ENCODE measurements around the gene HNRNPUL1.

The HNRNPUL1 gene

GRCh38 chr19:41320568-41320967, 56.4 kb downstream of the HNRNPUL1 start:
- no peak for TF ChIP-seq CTCF (IDR thresholded peaks at IDR 0.05; ENCODE audit: low read depth, low read length)
- in situ Hi-C loops (cut with HindIII; ENCODE audit: low sequenced_read_pairs) = no loop called here
- H3K4me3 ChIP-seq (ENCODE audit: low read depth, low read length) = no peak overlapping the region
- DNase-seq (ENCODE audit: low read depth, low spot score) = no peak

GRCh38 chr19:41321204-41321599, 57.0 kb downstream of the HNRNPUL1 start:
- TF ChIP-seq CTCF (IDR thresholded peaks at IDR 0.05; ENCODE audit: low read depth, low read length) = no peak
- in situ Hi-C loops (cut with HindIII; ENCODE audit: low sequenced_read_pairs) = no loop called here
- no peak for DNase-seq (ENCODE audit: low read depth, low spot score)
- no peak overlapping the region for H3K4me3 ChIP-seq (ENCODE audit: low read depth, low read length)

GRCh38 chr19:41321600-41322270, 57.6 kb downstream of the HNRNPUL1 start:
- peak; percentile 85 for TF ChIP-seq CTCF (IDR thresholded peaks at IDR 0.05; ENCODE audit: low read depth, low read length)
- DNase-seq (ENCODE audit: low read depth, low spot score) = peak; percentile 85
- H3K4me3 ChIP-seq (ENCODE audit: low read depth, low read length) = no peak overlapping the region
- in situ Hi-C loops (cut with HindIII; ENCODE audit: low sequenced_read_pairs) = no loop called here

GRCh38 chr19:41322451-41322850, 58.3 kb downstream of the HNRNPUL1 start:
- in situ Hi-C loops (cut with HindIII; ENCODE audit: low sequenced_read_pairs) = no loop called here
- H3K4me3 ChIP-seq (ENCODE audit: low read depth, low read length) = no peak overlapping the region
- TF ChIP-seq CTCF (IDR thresholded peaks at IDR 0.05; ENCODE audit: low read depth, low read length) = no peak
- no peak for DNase-seq (ENCODE audit: low read depth, low spot score)

- peak; percentile 79 for DNase-seq (ENCODE audit: low read depth, low spot score)
- no peak overlapping the region for H3K4me3 ChIP-seq (ENCODE audit: low read depth, low read length)
- TF ChIP-seq CTCF (IDR thresholded peaks at IDR 0.05; ENCODE audit: low read depth, low read length) = peak; percentile 4
- in situ Hi-C loops (cut with HindIII; ENCODE audit: low sequenced_read_pairs) = no loop called here
Measured at GRCh38 chr19:41323023-41323422, 58.9 kb downstream of the HNRNPUL1 start.

- H3K4me3 ChIP-seq (ENCODE audit: low read depth, low read length) = no peak overlapping the region
- in situ Hi-C loops (cut with HindIII; ENCODE audit: low sequenced_read_pairs) = no loop called here
- DNase-seq (ENCODE audit: low read depth, low spot score) = peak; percentile 99
- no peak for TF ChIP-seq CTCF (IDR thresholded peaks at IDR 0.05; ENCODE audit: low read depth, low read length)
Measured at GRCh38 chr19:41323430-41324125, 59.4 kb downstream of the HNRNPUL1 start.
